GM21367 (cell line): ENCODE results near the gene NKTR.

Source experiments
- ATAC-seq: cut with Tn5 transposase; IDR thresholded peaks from one replicate; pipeline ENCODE4 v1.9.1; 2021; ENCODE audit not compliant: unreplicated experiment

The NKTR gene

DNA sequence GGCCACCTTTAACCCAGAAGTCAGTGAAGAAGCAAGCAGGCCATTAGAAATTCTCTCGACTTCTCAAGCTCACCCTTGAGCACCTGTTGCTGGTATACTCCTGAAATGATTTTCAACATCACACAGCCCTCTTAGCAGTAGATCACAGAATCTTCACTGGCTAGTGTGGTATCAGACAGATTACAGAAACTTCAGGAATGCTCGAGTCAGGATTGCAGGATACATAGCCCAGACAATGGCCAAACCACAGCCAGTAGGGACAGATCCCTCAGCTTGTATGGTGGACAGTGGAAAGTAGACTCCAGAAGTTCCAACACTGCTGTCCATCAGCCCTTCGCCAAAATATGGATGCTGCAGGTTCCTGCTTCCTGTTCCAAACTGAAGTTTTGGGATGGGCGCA, 80.3 kb downstream of the NKTR start:
- no peak for ATAC-seq

DNA sequence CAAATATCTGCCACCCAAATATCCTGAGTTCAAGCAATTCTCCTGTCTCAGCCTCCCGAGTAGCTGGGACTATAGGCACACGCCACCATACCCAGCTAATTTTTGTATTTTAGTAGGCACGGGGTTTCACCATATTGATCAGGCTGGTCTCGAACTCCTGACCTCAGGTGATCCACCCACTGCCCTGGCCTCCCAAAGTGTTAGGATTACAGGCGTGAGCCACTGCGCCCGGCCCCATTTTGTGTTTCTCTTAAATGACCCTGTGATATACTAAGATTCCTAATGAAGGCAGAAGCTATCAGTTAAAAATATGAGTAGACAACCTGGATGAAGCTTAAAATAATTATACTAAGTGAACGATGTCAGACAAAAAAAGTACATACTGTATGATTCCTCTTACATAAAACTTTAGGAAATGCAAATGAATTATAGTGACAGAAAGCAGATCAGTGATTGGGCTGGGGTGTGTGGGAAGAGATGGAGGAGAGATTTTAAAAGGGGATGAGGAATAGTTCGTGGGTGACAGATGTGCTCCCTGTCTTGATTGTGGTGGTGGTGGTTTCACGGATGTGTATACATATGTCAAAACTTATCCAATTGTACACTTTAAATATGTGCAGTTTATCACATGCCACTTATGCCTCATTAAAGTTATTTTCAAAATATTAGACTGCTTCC, 81.0 kb downstream of the NKTR start:
- ATAC-seq = no peak

DNA sequence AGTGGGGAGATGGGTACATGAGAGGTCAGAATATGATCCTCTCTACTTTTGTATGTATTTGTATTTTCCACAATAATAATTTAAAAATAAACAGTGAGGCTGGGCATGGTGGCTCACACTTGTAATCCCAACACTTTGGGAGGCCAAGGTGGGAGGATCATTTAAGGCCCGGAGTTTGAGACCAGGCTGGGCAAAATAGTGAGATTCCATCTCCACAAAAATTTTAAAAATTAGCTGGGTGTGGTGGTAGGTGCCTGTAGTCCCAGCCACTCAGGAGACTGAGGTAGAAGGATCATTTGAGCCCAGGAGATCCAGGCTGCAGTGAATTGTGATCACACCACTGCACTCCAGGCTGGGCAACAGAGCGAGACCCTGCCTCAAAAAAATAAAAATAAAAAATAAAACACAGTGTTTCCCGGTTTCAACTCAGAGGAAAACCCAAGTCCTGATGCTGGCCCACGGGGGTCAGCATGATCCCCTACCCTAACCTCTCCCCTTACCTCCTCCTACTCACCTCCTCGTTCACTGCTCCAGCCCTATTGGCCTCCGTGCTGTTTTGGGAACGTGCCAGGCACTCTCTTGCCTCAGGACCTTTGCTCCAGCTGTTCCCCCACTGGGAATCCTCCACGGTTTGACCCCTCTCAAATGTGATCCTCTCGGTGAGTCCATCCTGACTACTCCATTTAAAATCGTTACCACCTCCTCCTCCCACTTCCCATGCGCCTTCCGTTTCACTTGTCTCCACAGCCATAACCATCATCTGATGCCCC, 82.0 kb downstream of the NKTR start:
- ATAC-seq = no peak

DNA sequence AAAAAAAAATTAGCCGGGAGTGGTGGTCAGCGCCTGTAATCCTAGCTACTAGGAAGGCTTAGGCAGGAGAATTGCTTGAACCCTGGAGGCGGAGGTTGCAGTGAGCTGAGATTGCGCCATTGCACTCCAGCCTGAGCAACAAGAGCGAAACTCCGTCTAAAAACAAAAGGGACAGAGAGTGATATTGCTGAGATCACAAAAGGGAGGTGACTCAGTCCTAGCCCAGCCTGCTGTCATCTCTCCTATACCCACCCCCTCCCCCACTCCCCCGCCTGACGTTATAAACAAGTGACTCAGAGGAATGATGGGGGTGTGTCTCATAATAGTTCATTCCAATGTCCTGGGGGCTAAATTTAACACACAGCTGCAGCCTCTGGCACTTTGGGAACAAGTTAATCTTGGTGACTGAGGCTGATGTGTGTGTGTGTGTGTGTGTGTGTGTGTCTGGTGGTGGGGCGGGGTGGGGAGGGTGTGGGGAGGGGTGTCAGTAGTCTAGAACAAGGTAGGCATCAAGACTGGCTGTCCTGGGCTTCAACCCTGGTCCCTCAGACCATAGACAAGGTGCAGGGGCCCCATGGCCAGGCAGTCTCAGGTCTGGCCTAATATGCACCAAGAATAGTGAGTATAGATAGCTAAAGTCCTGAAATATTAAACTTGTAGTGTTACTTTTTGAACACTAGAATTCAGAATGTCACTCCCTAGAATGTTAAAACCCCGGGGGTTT, 83.6 kb downstream of the NKTR start:
- no peak for ATAC-seq

DNA sequence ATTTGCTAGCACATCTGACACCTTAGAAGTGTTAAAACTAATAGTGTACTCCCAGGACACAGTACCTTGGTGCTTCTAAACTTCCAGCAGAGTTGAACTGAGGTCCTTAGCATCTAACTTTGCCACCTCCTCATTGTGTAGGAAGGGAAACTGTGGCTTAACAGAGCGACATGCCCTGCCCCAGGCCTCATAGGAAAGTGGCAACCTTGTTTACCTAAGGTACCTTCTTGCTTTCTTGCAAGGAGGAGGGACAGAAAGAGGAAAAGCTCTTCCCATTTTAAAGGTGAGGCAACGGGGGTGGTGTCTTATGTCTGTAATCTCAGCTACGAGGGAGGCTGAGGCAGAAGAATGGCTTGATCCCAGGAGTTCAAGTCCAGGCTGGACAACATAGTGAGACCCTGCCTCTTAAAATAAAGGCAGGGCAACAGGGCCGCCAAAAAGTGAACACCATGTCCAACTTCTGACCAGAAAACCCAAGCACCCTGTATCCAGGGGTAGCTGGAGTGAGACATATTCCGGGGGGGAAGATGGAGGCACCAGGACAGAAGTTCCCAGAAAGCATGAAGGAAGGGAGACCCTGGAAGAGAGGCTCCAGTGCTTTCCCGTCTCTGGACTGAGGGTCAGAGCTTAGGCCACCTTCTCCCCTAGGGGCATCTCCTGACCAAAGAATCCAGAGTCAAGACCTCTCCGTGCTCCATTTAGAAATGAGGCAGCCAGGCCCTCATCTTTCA, 84.3 kb downstream of the NKTR start:
- no peak for ATAC-seq

DNA sequence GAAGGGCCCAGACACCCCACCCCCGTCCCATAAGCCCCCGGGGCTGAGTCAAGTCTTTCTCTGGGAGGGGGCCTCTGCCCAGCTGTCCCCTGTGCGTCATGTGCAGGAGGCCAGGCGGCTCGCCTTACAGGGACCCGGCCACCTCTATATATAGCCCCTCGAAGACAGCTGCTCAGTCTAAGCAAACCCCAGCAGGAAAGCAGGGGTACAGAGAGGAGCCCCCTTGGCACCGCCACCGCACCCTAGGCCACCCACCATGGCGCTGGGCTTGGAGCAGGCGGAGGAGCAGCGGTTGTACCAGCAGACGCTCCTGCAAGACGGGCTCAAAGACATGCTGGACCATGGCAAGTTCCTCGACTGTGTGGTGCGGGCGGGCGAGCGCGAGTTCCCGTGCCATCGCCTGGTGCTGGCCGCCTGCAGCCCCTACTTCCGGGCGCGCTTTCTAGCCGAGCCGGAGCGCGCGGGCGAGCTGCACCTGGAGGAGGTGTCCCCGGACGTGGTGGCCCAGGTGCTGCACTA, 84.9 kb downstream of the NKTR start, which contains the start of gene KLHL40:
Gene KLHL40, plus strand, starts transcription at position 175 of the 519 bp plus-strand sequence. Its CDS starts 82 bp downstream, at position 257.
- ATAC-seq = no peak

DNA sequence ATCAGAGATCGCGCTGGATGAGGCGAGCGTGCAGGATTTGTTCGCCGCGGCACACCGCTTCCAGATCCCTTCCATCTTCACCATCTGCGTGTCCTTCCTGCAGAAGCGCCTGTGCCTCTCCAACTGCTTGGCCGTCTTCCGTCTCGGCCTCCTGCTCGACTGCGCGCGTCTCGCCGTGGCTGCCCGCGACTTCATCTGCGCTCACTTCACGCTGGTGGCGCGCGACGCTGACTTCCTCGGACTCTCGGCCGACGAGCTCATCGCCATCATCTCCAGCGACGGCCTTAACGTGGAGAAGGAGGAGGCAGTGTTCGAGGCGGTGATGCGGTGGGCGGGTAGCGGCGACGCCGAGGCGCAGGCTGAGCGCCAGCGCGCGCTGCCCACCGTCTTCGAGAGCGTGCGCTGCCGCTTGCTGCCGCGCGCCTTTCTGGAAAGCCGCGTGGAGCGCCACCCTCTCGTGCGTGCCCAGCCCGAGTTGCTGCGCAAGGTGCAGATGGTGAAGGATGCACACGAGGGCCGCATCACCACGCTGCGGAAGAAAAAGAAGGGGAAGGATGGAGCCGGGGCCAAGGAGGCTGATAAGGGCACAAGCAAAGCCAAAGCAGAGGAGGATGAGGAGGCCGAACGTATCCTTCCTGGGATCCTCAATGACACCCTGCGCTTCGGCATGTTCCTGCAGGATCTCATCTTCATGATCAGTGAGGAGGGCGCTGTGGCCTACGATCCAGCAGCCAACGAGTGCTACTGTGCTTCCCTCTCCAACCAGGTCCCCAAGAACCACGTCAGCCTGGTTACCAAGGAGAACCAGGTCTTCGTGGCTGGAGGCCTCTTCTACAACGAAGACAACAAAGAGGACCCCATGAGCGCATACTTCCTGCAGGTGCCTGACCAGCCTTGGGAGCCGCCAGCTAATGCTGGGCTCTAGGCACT, 85.7 kb downstream of the NKTR start:
- no peak for ATAC-seq

DNA sequence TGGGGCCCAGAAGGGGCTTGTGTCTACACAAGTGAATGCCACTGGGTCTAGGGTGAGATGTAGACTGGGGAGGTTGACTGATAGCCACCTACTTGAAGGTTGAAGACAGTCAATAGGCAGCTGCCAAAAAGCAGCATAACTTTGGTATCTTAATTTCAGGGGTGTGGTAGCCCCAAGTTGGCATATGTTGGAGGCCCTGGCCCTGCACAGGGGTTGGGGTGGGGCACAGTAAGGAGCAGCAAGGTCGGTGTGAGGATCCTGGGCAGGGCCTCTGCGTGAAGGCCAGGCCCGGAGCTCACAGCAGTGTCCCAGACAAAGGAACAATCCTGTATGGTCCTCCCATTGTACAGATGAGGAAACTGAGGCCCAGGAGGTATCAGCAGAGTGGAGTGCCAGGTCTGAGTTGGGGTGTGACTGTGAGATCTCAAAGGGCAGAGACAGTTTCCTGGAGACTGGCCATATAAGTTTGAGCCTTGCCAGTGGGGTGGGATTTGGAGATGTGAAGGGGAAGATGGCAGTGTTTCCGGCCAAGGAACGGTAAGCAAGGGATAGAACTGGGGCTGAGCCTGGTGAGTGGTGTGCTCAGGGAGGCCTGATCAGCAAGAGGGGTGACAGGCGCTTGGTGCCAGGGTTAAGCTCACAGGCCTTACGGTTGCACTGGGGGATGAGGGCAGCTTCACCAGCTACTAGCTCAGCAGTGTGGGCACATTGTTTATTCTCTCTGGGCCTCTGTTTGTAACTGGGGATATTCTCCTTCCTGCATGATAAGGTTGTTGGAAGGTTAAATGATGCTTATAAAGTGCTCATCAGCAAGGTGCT, 86.6 kb downstream of the NKTR start:
- no peak for ATAC-seq

DNA sequence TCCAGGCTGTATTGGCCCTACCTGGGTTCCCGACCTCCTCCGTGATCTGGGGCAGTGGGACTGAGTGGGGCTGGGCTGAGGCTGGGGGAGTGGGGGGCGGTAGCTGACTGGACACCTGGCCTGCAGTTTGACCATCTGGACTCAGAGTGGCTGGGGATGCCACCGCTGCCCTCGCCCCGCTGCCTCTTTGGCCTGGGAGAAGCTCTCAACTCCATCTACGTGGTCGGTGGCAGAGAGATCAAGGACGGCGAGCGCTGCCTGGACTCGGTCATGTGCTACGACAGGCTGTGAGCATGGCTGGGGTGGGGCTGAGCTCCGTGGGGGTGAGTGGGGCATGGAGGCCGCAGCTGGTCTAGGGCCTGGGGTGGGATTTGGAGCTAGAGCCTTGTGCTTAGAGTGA, 87.5 kb downstream of the NKTR start:
- ATAC-seq = no peak

DNA sequence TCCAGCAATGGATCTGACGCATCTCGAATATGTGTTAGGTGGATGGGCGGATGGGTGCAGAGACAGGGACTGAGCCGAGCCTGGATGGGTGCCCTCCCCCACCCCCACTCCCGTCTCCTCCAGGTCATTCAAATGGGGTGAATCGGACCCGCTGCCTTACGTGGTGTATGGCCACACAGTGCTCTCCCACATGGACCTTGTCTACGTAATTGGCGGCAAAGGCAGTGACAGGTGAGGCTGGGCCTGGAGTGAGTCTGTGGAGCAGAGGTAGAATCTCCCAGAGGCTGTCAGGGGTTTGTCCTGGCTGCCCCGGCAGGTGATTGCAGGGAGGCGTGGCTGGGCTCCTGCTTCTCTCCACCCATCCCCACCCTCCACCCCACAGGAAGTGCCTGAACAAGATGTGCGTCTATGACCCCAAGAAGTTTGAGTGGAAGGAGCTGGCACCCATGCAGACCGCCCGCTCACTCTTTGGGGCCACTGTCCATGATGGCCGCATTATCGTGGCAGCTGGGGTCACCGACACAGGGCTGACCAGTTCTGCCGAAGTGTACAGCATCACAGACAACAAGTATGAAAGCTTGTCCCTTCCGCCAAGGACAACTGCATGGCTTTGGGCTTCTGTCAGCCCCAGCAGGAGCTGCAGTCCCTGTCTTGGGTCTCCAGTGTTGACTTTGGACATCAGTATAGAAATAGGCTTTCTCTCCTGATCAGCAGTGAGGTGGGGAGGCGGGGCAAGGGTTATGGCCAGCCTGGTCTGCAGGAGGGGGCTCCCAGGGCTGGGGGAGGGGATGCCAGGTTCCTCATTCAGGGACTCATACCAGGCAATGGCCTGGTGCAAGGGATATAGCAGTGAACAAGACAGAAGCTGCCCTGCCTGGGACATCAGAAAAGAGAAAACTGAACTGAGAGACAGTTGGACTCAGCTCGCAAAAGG, 88.3 kb downstream of the NKTR start:
- ATAC-seq = no peak

DNA sequence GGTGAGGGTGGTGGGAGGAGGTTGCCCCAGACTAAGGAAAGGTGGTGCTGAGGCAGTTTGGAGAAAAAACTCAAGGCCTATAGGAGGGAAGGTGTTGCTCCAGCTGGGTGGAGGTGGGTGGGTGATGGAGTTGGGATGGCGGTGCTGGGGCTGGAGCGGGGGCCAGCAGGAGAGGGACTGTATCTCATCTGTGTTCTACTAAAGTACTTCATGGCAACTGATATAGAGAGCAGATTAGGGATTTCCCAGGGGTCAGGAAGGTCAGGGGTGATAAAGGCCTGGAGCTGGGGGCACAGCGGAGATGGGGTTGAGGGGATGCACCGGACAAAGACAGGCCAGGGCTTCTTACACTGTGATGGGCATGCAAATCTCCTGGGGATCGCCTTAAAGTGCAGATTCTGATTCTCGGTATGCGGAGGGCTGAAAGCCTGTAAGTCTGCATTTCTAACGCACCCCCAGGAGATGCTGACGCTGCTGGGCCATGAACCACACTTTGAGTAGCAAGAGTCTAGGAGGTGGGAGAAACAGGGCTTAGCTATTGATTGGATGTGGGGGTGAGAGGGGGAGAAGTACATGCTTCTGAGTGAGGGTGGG, 89.0 kb downstream of the NKTR start:
- no peak for ATAC-seq

DNA sequence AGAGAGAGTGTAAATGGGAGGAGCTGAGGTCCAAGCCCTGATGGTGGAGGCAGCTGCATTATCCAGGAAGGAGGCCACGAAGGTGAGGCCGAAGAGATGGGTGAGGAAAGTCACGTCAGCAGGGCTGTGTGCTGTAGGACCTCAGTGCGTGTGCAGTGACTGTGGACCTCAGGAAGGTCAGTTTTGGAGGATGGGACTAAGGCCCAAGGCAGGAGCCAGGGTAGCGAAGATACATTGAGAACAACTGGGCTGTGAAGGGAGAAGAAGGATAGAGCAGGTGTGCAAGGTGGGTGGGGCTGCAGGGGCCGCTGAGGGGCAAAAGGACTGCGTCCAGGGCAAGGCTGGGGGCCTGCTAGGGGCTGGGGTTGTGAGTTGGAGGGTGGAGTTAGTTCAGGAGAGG, 89.7 kb downstream of the NKTR start:
- no peak for ATAC-seq

DNA sequence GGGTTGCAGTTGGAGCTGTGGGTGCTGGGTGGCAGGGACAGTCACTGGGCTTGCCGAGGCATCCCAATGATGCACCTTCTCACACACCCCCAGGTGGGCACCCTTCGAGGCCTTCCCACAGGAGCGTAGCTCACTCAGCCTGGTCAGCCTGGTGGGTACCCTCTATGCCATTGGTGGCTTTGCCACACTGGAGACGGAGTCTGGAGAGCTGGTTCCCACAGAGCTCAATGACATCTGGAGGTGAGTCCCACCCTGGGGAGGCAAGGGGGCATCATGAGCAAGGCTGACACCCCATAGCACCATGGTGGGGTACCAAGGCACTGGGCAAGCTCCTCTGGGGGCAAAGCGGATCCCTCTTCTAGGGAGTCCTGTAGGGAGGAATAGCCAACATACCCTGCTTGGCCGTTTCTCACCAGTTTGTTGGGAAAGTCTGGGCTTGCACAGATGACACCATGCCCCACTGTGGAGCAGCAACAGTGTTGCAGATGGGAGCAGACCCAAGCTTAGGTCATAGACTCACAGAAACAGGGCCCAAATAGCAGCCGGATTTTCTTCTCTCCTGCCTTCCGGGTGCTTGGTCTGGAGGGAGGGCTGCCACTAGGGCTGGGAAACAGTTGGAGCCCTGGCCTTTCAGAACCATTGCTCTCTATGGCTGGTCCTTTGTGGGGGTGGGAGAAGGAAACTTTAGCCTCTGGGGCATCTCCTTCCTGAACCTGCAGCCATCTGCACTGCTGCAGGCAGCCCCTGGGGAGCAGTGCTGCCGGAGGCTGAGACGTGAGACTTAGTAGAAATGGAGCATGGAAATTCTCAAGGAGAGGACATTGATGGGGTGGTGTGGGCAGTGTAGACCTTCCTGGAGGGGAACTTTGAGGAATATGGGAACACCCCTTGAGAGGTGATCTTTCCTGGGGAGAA, 90.5 kb downstream of the NKTR start:
- no peak for ATAC-seq

DNA sequence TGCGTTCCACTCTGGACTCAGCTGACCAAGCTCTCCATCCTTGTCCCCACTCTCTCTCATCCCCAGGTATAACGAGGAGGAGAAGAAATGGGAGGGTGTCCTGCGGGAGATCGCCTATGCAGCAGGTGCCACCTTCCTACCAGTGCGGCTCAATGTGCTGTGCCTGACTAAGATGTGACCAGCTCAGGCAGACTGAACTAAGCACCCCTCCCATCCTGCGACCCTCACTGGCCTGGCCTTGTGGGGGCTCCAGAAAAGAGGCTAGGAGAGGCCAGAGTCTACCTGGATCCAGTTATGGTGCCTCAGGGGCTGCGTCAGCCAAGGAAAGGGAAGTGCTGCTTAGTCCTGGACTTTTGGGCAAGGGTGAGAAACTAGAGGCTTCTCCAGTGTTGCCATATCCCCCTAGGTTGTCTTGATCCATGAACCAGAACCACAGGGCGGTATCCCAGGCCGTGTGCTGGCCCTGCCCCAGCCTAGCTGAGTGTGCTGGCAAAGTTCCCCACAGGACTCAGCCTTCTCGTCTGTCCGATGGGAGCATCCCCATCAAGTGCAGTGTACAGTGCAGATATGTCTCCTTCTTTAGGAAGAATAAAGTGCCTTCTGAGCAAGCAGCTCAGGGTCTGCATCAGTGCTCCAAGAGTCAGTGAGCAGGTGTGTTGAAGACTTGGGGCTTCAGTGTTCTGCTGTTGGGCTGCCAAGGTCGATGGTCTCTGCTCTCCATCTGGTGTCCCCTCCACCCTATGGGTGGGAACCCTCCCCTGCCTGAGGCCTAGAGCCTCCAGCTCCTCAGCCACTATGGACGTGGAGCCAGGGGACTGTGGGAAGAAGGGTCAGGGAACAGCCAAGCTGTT, 91.6 kb downstream of the NKTR start:
- no peak for ATAC-seq

DNA sequence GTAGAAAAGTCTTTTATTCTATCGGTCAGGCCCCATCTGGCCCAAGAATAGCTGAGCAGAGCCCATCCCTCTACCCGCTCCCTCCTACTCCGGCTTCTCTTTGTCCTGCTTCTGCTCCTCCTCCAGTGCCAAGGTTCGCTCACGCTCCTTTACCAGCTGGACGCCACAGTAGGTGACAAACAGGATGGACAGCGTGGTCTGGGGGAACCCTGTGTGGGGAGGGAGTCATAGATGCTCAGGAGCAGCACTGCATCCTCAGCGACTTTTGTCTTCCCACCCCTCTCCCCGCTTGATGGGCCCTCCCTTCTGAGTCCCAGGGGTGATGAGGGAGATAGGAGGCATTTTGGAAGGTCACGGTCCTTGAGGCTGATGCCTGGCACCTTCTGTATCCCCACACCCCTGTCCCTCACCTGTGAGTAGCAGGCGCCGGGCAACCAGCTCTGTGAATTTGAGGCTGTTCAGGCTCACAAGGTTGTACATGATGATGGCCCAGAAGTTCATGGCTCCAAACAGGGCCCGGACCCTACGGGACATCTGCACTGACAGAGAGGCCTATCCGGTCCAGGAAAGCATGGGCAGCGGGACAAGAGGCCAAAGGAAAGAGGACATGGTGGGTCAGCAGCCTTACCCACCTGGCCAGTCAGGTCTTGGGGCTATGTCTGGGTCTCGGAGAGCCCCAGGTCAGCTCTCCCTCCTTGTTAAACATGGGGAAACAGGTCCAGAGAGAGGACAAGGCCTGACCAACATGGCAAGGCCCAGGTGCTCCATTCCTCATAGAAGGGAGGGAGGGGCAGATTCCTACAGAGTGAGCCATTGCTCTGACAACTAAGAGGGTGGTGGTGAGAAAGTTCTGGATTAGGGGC, 92.4 kb downstream of the NKTR start:
- ATAC-seq = no peak
